Neutrophil (primary cell): Measurements from ENCODE around the gene KCNQ1.

Experiments used
- H3K27ac ChIP-seq: fragments of 200-600 bp; sonication (generic); 2 replicates; pipeline ENCODE4 v1.5.1; 2016; ENCODE audit warnings: mild to moderate bottlenecking, moderate library complexity
- H3K27me3 ChIP-seq: fragments of 200-600 bp; sonication (generic); 2 replicates; pipeline ENCODE4 v1.6.0; 2016; ENCODE audit warnings: mild to moderate bottlenecking
- H3K36me3 ChIP-seq: fragments of 200-600 bp; sonication (generic); 2 replicates; pipeline ENCODE4 v1.5.1; 2017
- H3K4me1 ChIP-seq, 2 experiments: fragments of 200-600 bp in 1 of 2; sonication (generic) in 1 of 2; 1 replicate in 1 of 2; 2 replicates in 1 of 2; pipeline versions ENCODE4 v1.5.1 to v1.6.1; 2013 to 2016; ENCODE audit warnings: low read depth in 1 of 2, low read length in 1 of 2, mild to moderate bottlenecking in 1 of 2, moderate library complexity in 1 of 2; ENCODE audit not compliant: control insufficient read depth in 1 of 2, insufficient read depth in 1 of 2
- H3K4me3 ChIP-seq, 2 experiments: fragments of 200-600 bp in 1 of 2; sonication (generic) in 1 of 2; 1 replicate in 1 of 2; 2 replicates in 1 of 2; pipeline ENCODE4 v1.5.1; 2013 to 2016; ENCODE audit warnings: low read depth in 1 of 2, low read length in 1 of 2, mild to moderate bottlenecking in 1 of 2, moderate library complexity in 1 of 2
- H3K9me3 ChIP-seq: fragments of 200-600 bp; sonication (generic); 2 replicates; pipeline ENCODE4 v1.5.1; 2016
- CTCF ChIP-seq: fragments of 200-600 bp; sonication (generic); IDR thresholded peaks from 2 replicates; pipeline ENCODE4 v1.5.1; 2016; ENCODE audit warnings: antibody characterized with exemption

The KCNQ1 gene

DNA sequence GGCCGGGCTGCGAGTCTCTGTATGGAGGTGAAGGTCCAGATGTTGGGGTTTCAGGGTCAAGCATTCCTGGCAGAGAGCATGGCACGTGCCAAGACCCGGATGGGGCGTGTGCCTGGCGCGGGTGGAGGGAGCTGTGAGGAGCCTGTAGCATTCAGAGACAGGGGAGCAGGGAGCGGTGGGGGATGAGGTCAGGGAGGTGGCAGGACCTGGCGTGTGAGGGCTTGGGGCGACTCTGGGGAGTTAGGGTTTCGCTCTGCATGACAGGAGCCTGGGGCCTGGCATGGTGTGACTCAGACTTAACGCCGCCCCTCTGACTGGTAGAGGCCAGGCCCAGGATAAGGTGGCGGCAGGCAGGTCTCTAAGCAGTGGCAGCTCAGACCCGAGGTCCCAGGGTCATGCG lies 103.0 kb downstream of the KCNQ1 start:
- H3K4me1 ChIP-seq = no peaks in the 10 kb centered on the region
- TF ChIP-seq CTCF = no peak
- no peak overlapping the region for H3K27ac ChIP-seq
- H3K4me3 ChIP-seq = no peak overlapping the region
- H3K36me3 ChIP-seq = no peaks in the 10 kb centered on the region
- H3K9me3 ChIP-seq = no peaks in the 10 kb centered on the region
- no peaks in the 10 kb centered on the region for H3K27me3 ChIP-seq

DNA sequence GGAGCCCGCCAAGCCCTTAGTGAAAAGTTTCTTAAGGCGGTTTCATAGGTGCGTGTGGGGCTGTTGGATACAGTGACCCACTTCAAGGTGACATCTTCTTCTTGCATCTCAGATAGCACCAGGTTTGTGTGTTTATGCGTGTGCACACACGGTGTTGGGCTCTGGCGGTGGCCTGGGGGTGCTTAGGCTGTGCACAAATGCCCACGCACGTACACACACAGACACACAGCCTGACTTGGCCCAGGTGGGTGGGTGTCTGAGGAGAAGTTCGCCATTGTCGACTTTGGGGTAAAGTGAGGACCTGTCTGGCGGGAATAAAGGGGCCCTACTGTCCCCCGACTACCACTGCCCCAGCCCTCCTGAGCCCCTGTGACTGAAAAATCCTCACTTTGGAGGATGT lies 103.8 kb downstream of the KCNQ1 start:
- Histone ChIP-seq H3K4me1 (no peaks in the 10 kb centered on the region), H3K27me3 (no peaks in the 10 kb centered on the region), H3K27ac (no peak overlapping the region), H3K36me3 (no peaks in the 10 kb centered on the region), H3K4me3 (no peak overlapping the region), H3K9me3 (no peaks in the 10 kb centered on the region)
- no peak for TF ChIP-seq CTCF

DNA sequence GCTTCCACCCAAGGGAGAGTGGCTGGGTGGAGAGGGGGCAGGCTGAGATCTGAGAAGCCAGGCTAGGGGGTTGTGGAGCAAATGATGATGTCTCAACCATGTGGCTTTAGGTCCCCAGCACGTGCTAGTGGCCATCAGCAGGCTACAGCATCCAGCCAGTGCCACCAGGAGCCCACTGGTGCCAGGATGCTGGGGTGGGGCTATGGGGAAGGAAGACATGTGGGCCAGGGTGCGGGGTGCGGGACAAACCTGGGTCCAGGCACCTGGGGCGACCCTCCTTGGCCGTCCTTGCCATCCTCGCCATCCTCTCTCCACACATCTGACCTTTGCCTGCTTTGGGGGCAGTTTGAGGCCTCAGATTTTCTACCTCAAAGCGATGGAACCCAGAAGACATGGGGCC lies 104.3 kb downstream of the KCNQ1 start:
- no peaks in the 10 kb centered on the region for H3K4me1 ChIP-seq
- TF ChIP-seq CTCF = no peak
- H3K9me3 ChIP-seq = no peaks in the 10 kb centered on the region
- no peaks in the 10 kb centered on the region for H3K27me3 ChIP-seq
- no peaks in the 10 kb centered on the region for H3K36me3 ChIP-seq
- no peak overlapping the region for H3K27ac ChIP-seq
- no peak overlapping the region for H3K4me3 ChIP-seq

DNA sequence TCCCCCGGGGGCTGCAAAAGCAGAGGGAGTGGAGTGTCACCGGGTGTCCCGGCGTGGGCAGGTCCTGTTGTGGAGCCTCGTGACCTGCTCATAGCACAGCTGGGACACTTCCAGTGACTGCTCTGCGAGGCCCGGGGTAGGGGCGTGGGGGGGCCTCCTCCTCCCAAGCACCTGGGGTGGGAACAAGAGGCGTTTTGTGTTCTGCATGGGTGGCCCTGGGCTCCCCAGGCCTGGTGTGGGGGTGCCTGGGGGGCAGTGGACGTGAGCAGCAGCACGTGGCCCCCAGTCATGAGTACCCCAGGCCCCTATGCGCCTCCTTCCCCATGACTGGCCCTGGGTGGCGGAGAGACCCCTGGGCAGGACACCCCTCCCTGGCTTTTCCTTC lies 104.7 kb downstream of the KCNQ1 start:
- H3K36me3 ChIP-seq = no peaks in the 10 kb centered on the region
- no peak for TF ChIP-seq CTCF
- no peak overlapping the region for H3K4me3 ChIP-seq
- H3K9me3 ChIP-seq = no peaks in the 10 kb centered on the region
- H3K4me1 ChIP-seq = no peaks in the 10 kb centered on the region
- no peaks in the 10 kb centered on the region for H3K27me3 ChIP-seq
- H3K27ac ChIP-seq = no peak overlapping the region

DNA sequence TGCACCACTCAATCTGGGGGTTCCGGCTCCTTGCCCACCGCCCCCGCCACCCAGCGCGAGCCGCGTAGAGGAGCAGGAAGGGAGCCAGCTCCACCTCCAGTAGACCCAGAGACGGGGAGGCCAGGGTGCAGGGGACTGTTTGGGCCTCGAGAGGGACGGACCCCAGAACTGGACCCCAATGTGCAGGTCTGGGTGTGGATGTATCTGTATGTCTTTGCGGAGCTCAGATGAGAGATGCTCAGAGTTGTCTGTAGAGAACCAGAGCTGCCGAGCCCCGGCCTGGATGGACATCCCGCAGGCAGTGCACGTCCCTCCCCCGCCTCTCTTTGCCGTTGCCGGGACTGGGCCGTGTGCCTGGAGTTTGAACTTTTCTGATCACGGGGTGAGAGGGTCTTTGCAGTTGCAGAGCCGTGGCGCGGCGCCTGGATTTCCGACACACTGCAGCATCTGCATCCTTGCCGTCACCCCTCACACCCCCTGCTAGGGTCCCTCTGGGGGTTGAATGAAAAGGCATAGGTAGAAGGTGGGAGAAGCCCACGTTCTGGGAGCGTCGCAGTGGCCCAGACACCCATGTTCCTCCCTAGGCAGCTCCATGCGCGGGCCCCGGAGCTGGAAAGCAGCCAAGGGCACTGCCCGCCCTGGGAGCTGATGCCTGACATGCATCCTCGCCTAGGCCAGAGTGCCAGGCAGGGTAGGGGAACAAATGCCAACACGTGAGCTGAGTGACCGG lies 105.2 kb downstream of the KCNQ1 start:
- Histone ChIP-seq H3K9me3 (no peaks in the 10 kb centered on the region), H3K27me3 (no peaks in the 10 kb centered on the region), H3K36me3 (no peaks in the 10 kb centered on the region), H3K4me1 (no peaks in the 10 kb centered on the region), H3K4me3 (no peak overlapping the region), H3K27ac (no peak overlapping the region)
- no peak for TF ChIP-seq CTCF

- no peak overlapping the region for H3K4me3 ChIP-seq
- H3K27me3 ChIP-seq = no peaks in the 10 kb centered on the region
- H3K4me1 ChIP-seq = no peaks in the 10 kb centered on the region
- TF ChIP-seq CTCF = no peak
- H3K36me3 ChIP-seq = no peaks in the 10 kb centered on the region
- H3K9me3 ChIP-seq = no peaks in the 10 kb centered on the region
- no peak overlapping the region for H3K27ac ChIP-seq
Measured at GRCh38 chr11:2550606-2550970, 105.8 kb downstream of the KCNQ1 start.
